ENCODE measurements around the gene WDR12. TPM values are rescaled to one million over a fixed set of nuclear protein-coding genes. Genes with fewer than 3 reads are reported as not detected.
"Not testable (repeated sequence)": the region's sequence is repeated elsewhere in the genome, so short reads cannot be mapped to it uniquely, and the experiment has no call there.

The WDR12 gene
- total RNA-seq, 1 donor from 2014 or later = 35.6 TPM

- ATAC-seq = no peak
- intact Hi-C loops (cut with DNase I) = no loop called here
- no peak overlapping the region for H3K4me3 ChIP-seq
- no peak for DNase-seq
- H3K27ac ChIP-seq = no peak overlapping the region
- H3K4me1 ChIP-seq = peaks cover 14% of the 10 kb centered on the region
- no peaks in the 10 kb centered on the region for H3K36me3 ChIP-seq
- H3K9me3 ChIP-seq = no peaks in the 10 kb centered on the region
- TF ChIP-seq, protein P1, sequence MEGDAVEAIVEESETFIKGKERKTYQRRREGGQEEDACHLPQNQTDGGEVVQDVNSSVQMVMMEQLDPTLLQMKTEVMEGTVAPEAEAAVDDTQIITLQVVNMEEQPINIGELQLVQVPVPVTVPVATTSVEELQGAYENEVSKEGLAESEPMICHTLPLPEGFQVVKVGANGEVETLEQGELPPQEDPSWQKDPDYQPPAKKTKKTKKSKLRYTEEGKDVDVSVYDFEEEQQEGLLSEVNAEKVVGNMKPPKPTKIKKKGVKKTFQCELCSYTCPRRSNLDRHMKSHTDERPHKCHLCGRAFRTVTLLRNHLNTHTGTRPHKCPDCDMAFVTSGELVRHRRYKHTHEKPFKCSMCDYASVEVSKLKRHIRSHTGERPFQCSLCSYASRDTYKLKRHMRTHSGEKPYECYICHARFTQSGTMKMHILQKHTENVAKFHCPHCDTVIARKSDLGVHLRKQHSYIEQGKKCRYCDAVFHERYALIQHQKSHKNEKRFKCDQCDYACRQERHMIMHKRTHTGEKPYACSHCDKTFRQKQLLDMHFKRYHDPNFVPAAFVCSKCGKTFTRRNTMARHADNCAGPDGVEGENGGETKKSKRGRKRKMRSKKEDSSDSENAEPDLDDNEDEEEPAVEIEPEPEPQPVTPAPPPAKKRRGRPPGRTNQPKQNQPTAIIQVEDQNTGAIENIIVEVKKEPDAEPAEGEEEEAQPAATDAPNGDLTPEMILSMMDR (IDR thresholded peaks at IDR 0.05) = no peak
- no peaks in the 10 kb centered on the region for H3K27me3 ChIP-seq
These were observed 1.9 kb downstream of the WDR12 start for GRCh38 chr2:202909394-202910192.

DNA sequence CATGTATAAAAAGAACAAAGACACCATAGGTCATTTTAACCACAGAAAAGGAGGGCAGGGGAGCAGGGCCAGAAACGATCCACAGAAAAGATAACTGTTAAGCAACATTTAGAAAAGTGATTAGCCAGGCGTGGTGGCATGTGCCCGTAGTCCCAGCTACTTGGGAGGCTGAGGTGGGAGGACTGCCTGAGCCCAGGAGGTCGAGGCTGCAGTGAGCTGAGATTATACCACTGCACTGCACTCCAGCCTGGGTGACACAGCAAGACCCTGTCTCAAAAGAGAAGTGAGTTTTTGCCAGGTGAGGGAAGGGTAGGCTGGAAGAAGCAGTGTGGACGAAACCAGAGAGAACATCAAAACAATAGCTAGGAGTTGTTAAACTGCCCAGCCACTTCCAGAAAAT is 3.3 kb downstream of the WDR12 start:
- peaks cover 14% of the 10 kb centered on the region for H3K4me1 ChIP-seq
- no peak overlapping the region for H3K27ac ChIP-seq
- no peaks in the 10 kb centered on the region for H3K9me3 ChIP-seq
- TF ChIP-seq, protein P1 (IDR thresholded peaks at IDR 0.05) = no peak
- ATAC-seq (no peak), DNase-seq (no peak)
- H3K36me3 ChIP-seq = no peaks in the 10 kb centered on the region
- H3K27me3 ChIP-seq = no peaks in the 10 kb centered on the region
- H3K4me3 ChIP-seq = no peak overlapping the region
- intact Hi-C loops (cut with DNase I) = no loop called here

GRCh38 chr2:202905507-202905906 is 6.0 kb downstream of the WDR12 start:
- ATAC-seq; H3K27me3 ChIP-seq; intact Hi-C loops (cut with DNase I); H3K36me3 ChIP-seq; H3K4me1 ChIP-seq; H3K27ac ChIP-seq; H3K9me3 ChIP-seq; H3K4me3 ChIP-seq; DNase-seq: not testable (repeated sequence)

- H3K4me1 ChIP-seq = no peaks in the 10 kb centered on the region
- intact Hi-C loops (cut with DNase I) = no loop called here
- no peaks in the 10 kb centered on the region for H3K9me3 ChIP-seq
- DNase-seq = no peak
- TF ChIP-seq, protein P1 (IDR thresholded peaks at IDR 0.05) = no peak
- no peak overlapping the region for H3K27ac ChIP-seq
- no peak for ATAC-seq
- no peaks in the 10 kb centered on the region for H3K27me3 ChIP-seq
- H3K36me3 ChIP-seq = peaks cover 54% of the 10 kb centered on the region
- H3K4me3 ChIP-seq = no peak overlapping the region
These were observed 26.3 kb downstream of the WDR12 start for GRCh38 chr2:202885190-202885589.

DNA sequence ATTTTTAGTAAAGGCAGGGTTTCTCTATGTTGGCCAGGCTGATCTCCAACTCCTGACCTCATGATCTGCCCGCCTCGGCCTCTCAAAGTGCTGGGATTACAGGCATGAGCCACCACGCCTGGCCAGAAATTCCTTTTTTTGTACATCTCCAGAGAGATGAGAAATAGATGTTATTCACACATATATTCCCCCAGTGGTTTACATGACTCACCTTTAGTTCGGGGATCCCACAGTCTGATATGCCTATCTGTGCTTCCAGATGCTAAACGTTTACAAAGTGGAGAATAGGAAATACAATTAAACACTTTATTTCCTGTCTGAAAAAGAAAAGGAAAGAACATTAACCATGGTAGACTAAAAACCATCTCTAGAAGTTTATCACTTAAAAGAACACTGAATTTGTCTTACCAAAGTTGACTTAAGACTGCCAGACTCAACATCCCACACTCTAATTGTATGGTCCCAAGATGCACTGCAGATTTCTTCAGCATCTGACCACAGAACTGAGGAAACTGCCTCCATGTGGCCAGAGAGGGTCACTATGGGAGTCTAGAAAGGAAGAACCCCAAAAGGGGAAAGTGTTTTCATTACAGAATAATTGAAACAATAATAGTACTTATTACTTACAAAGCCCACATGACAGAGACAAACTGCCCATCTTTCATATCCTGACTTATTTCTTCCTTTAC is 27.3 kb downstream of the WDR12 start:
- DNase-seq (no peak), ATAC-seq (peak; percentile 24)
- intact Hi-C loops (cut with DNase I) = no loop called here
- no peak overlapping the region for H3K4me3 ChIP-seq
- TF ChIP-seq, protein P1 (IDR thresholded peaks at IDR 0.05) = no peak
- H3K36me3 ChIP-seq = peaks cover 45% of the 10 kb centered on the region
- no peak overlapping the region for H3K27ac ChIP-seq
- no peaks in the 10 kb centered on the region for H3K27me3 ChIP-seq
- H3K4me1 ChIP-seq = no peaks in the 10 kb centered on the region
- no peaks in the 10 kb centered on the region for H3K9me3 ChIP-seq

DNA sequence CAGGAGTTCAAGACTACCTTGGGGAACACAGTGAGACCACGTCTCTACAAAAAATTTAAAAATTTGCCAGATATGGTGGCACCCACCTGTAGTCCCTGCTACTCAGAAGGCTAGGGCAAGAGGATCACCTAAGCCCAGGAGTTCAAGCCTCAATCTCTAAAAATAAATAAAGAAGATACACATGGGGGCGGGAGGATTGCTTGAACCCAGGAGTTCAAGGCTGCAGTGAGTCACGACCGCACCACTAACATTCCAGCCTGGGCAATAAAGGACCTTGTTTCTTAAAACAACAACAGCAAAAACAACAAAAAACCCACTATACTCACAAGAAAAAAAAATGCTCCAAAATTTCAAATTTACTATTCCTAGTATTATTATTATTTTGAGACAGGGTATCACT is 29.9 kb downstream of the WDR12 start:
- Histone ChIP-seq H3K9me3 (no peaks in the 10 kb centered on the region), H3K4me3 (no peak overlapping the region), H3K36me3 (peaks cover 39% of the 10 kb centered on the region), H3K27ac (no peak overlapping the region), H3K27me3 (no peaks in the 10 kb centered on the region), H3K4me1 (no peaks in the 10 kb centered on the region)
- ATAC-seq (no peak), DNase-seq (no peak)
- intact Hi-C loops (cut with DNase I) = no loop called here
- TF ChIP-seq, protein P1 (IDR thresholded peaks at IDR 0.05) = no peak

Data from upper lobe of right lung (tissue), 1 donor.